Fibroblast of villous mesenchyme (primary cell): ENCODE data around the gene APIP. TPM values are rescaled to one million over a fixed set of nuclear protein-coding genes. Genes with fewer than 3 reads are reported as not detected.

ENCODE experiments used
- DNase-seq: peaks from one replicate; pipeline ENCODE4 v3.0.0-alpha.2; 2010; ENCODE audit warnings: low read depth
- H3K4me3 ChIP-seq: 2 replicates; pipeline ENCODE4 v1.5.1; 2011; ENCODE audit warnings: low read depth, mild to moderate bottlenecking, low read length
- total RNA-seq: library from RNA; depleted of rRNA; stranded (reverse); fragments of >200 nt; gene quantifications from 2 replicates; pipeline ENCODE4 v1.2.3, GENCODE V29; 2012
- TF ChIP-seq, protein P1 (sequence below): IDR thresholded peaks from 2 replicates; pipeline ENCODE4 v1.5.1; 2012; ENCODE audit warnings: low read depth, mild to moderate bottlenecking, low read length; ENCODE audit not compliant: insufficient read depth

Gene APIP
- total RNA-seq, 1 donor = 33.2 TPM

GRCh38 chr11:34957606-34958005 is 41.4 kb upstream of the APIP start:
- TF ChIP-seq, protein P1, sequence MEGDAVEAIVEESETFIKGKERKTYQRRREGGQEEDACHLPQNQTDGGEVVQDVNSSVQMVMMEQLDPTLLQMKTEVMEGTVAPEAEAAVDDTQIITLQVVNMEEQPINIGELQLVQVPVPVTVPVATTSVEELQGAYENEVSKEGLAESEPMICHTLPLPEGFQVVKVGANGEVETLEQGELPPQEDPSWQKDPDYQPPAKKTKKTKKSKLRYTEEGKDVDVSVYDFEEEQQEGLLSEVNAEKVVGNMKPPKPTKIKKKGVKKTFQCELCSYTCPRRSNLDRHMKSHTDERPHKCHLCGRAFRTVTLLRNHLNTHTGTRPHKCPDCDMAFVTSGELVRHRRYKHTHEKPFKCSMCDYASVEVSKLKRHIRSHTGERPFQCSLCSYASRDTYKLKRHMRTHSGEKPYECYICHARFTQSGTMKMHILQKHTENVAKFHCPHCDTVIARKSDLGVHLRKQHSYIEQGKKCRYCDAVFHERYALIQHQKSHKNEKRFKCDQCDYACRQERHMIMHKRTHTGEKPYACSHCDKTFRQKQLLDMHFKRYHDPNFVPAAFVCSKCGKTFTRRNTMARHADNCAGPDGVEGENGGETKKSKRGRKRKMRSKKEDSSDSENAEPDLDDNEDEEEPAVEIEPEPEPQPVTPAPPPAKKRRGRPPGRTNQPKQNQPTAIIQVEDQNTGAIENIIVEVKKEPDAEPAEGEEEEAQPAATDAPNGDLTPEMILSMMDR = no peak
- H3K4me3 ChIP-seq = no peak overlapping the region
- no peak for DNase-seq

GRCh38 chr11:34957206-34957605 is 41.0 kb upstream of the APIP start:
- no peak for DNase-seq
- TF ChIP-seq, protein P1 = no peak

GRCh38 chr11:34953955-34954354 is 37.8 kb upstream of the APIP start:
- TF ChIP-seq, protein P1 = no peak
- DNase-seq = no peak
- no peak overlapping the region for H3K4me3 ChIP-seq

More at GRCh38 chr11:34957206-34957605, 41.0 kb upstream of the APIP start:
- no peak overlapping the region for H3K4me3 ChIP-seq

DNA sequence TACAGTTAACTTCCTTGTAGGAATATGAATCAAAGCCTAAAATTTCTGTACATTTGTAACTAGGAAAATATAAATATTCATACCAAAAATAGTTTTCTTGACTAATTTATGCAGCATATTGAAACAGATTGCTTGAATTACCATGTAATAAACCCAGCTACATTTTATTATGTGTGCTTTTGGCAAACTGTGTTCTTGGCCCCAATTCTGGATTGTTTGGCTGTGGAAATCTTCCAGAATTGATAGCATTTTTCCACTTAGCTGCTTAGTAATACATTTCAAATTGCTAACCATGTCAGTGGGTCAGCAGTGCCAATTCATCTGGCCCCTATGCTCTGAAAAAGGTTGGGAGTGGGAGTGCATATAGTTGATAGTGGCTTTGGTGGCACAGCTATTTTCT is 32.5 kb upstream of the APIP start:
- TF ChIP-seq, protein P1 = no peak
- no peak overlapping the region for H3K4me3 ChIP-seq
- no peak for DNase-seq

DNA sequence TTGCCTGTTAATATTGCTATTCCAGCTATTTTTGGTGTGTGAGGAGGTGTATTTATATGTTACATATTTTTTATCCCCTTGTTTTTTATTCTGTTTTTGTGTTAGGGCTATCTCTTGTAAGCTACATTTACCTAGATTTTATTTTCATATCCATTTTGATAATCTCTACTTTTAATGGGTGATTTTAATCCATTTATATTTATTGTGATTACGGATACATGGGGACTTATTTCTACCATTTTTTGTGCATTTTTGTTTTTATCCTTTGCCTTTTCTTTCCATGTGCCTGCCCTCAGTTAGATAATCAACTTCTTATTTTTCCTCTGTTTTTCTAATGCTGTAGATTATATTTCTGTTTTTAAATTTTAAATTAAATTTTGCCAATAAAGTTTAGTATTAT is 28.5 kb upstream of the APIP start:
- TF ChIP-seq, protein P1 = no peak
- no peak overlapping the region for H3K4me3 ChIP-seq
- no peak for DNase-seq

DNA sequence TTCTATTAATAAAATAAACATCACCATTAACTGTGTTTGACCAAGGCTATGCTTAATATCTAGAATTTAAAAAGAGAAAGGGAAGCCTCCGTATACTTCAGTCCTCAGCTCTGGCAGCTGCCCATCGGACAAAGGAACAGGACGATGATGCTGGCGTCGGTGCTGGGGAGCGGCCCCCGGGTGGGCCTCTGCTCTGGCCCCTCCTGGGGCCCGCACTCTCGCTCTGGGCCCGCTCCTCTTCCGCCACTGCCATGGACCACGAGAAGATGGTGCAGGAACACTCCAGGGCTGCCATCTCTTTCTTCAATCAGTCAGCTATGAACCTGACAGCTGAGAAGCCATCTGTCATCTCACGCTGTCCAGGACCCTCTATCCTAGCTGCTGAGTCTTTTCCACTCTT is 25.5 kb upstream of the APIP start:
- no peak for DNase-seq
- TF ChIP-seq, protein P1 = no peak
- H3K4me3 ChIP-seq = no peak overlapping the region

DNA sequence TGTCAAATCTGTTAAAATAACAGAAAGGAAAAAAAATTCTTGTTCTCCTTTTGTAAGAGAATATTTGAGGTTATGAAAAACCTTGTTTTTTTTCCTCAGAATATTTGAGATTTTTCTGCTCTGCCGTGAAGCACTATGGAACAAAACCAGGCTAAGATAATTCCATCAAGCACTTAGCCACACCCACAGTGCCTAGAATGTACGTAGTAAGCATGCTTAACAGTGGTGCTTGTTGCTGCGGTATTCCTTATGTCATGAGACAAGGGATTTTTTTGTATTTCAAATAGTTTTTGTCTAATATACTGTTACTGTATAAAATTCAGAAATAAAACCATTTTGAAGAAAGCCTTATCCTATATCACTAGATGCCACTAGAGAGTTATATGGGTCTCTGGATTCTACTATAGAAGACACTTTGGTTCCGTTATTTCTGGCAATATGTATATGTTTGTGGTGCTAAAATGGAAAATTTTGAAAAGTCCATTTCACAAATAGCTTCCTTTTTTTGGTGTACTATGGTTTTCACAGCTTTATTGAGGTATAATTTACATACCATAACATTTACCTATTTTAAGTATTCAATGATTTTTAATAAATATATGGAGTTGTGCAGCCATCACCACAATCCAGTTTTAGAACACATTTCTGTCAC is 24.0 kb upstream of the APIP start:
- TF ChIP-seq, protein P1 = no peak
- no peak overlapping the region for H3K4me3 ChIP-seq
- peak; percentile 25 for DNase-seq
